Adrenal gland (tissue), 12 donors: Measurements from ENCODE around the gene MYH7. TPM values are rescaled to one million over a fixed set of nuclear protein-coding genes. Genes with fewer than 3 reads are reported as not detected.
A peak's percentile ranks its signal among the peaks of the same experiment; 100 is the strongest.

Experiments used
- DNase-seq, 7 donors: peaks; one replicate each; pipeline ENCODE4 v3.0.0-alpha.2; 2019 to 2020
- H3K27ac ChIP-seq, 5 donors: fragments of 200-600 bp; sonication (generic) in 4 of 5; 1 replicate in 3 of 5; 2 replicates in 2 of 5; pipeline versions ENCODE4 v1.5.1 to v1.8.0; 2016 to 2020; ENCODE audit warnings: mild to moderate bottlenecking in 1 of 5
- H3K27me3 ChIP-seq: fragments of 200-600 bp; 2 replicates; pipeline ENCODE4 v1.8.0; 2021
- H3K36me3 ChIP-seq, 2 donors: fragments of 200-600 bp; replicated peaks in 1 of 2; 1 replicate in 1 of 2; 2 replicates in 1 of 2; pipeline versions ENCODE4 v1.5.1 to v1.8.0; 2018 to 2022
- H3K4me1 ChIP-seq, 2 donors: fragments of 200-600 bp; replicated peaks in 1 of 2; 1 replicate in 1 of 2; 2 replicates in 1 of 2; pipeline versions ENCODE4 v1.5.1 to v1.8.0; 2018 to 2021
- H3K4me3 ChIP-seq, 4 donors: fragments of 200-600 bp; sonication (generic) in 3 of 4; one replicate each; pipeline ENCODE4 v1.5.1; 2016 to 2018
- H3K9me3 ChIP-seq, 3 donors: fragments of 200-600 bp; sonication (generic) in 1 of 3; replicated peaks in 1 of 3; 1 replicate in 2 of 3; 2 replicates in 1 of 3; pipeline versions ENCODE4 v1.5.1 to v1.8.0; 2016 to 2021
- CTCF ChIP-seq, 6 experiments: fragments of 450-650 bp in 4 of 6; fragments of 200-600 bp in 2 of 6; sonication (generic) in 1 of 6; IDR thresholded peaks; 1 replicate in 5 of 6; 2 replicates in 1 of 6; pipeline versions ENCODE4 v1.5.1 to v1.8.0; 2016 to 2021; ENCODE audit warnings: antibody characterized with exemption in 6 of 6, mild to moderate bottlenecking in 2 of 6, moderate library complexity in 1 of 6
- POLR2A ChIP-seq, 2 donors: fragments of 450-650 bp; IDR thresholded peaks; one replicate each; pipeline ENCODE4 v1.6.1; 2017; ENCODE audit warnings: antibody characterized with exemption in 2 of 2, mild to moderate bottlenecking in 2 of 2, moderate library complexity in 1 of 2
- WGBS, 4 donors: extraction: QIAGEN DNeasy Blood & Tissue Kit in 2 of 4; methylation state at CpG; one replicate each; pipeline versions ENCODE4 v1.1.5 to v1.1.7; 2013 to 2017; 5-methylcytosine and 5-hydroxymethylcytosine counted together
- intact Hi-C, 2 donors: fragments of 100-400 bp; cut with DNase I; formaldehyde crosslinking; loops; one replicate each; pipeline versions ENCODE4 v1.14.1 to v1.15.0; 2022 to 2023
- polyA plus RNA-seq, 3 donors: library from polyadenylated mRNA; stranded (reverse); fragments of 200-250 nt in 2 of 3; fragments of 350-450 nt in 1 of 3; fragmentation: Illumina TruSeq in 1 of 3; extraction: RNeasy Lipid Tissue Mini Kit (QIAGEN cat#74804) in 1 of 3; gene quantifications; one replicate each; pipeline ENCODE4 v1.2.3, GENCODE V29; 2013 to 2014
- total RNA-seq, 9 donors: library from RNA; depleted of rRNA in 4 of 9; stranded (reverse); fragments of >200 nt in 4 of 9; fragments of 120-200 nt in 1 of 9; fragmentation: NEBNext Ultra II Directional in 1 of 9; extraction: Animal tissue kit (Norgen Biotek cat#: 25700) in 1 of 9; gene quantifications; one replicate each; pipeline versions ENCODE4 v1.1.0 to v1.2.4, GENCODE V29; 2013 to 2023
- donor health status: healthy with polysubstance abuse.
- donor health status: Bipolar disorder and iron deficiency.
- donor health status: DM: yes; HTN: yes; CAD: no.
- donor health status: DM: no; HTN: no; CAD: no.
- donor health status: DM: no; HTN: no; CAD: no.
- donor health status: DM: yes; HTN: yes; CAD: no.

Gene MYH7
- total and polyA plus RNA-seq, 12 donors = 0.06 to 7.1 (median 0.64) TPM; not detected in 4

- Histone ChIP-seq H3K36me3 (no peaks in the 10 kb centered on the region), H3K9me3 (no peaks in the 10 kb centered on the region), H3K4me3 (no peak overlapping the region), H3K4me1 (no peaks in the 10 kb centered on the region), H3K27me3 (no peaks in the 10 kb centered on the region), H3K27ac (no peak overlapping the region)
- intact Hi-C loops = no loop called here
- peak in 1 of 7 donors; percentile 38 for DNase-seq
- TF ChIP-seq POLR2A (IDR thresholded peaks at IDR 0.05) (no peak), CTCF (IDR thresholded peaks at IDR 0.05) (no peak)
- 51 to 83% (median 77%) methylated on average over 4 to 6 of the region's 6 CpGs for WGBS, 4 donors
Measured at GRCh38 chr14:23439107-23439835, 3.8 kb upstream of the MYH7 start.

GRCh38 chr14:23438101-23438971 is 2.9 kb upstream of the MYH7 start:
- H3K27me3 ChIP-seq = no peaks in the 10 kb centered on the region
- no peaks in the 10 kb centered on the region for H3K36me3 ChIP-seq
- no peaks in the 10 kb centered on the region for H3K4me1 ChIP-seq
- no peak overlapping the region for H3K27ac ChIP-seq
- peak in 1 of 7 donors; percentile 46 for DNase-seq
- TF ChIP-seq CTCF (IDR thresholded peaks at IDR 0.05) (no peak), POLR2A (IDR thresholded peaks at IDR 0.05) (no peak)
- intact Hi-C loops = no loop called here
- 60 to 69% (median 65%) methylated on average over 15 of the region's 15 CpGs for WGBS, 4 donors
- H3K4me3 ChIP-seq = no peak overlapping the region
- no peaks in the 10 kb centered on the region for H3K9me3 ChIP-seq

- H3K27me3 ChIP-seq = no peaks in the 10 kb centered on the region
- no peaks in the 10 kb centered on the region for H3K4me1 ChIP-seq
- intact Hi-C loops = no loop called here
- H3K27ac ChIP-seq = peak overlapping the region in 1 of 5 donors; percentile 34
- no peak overlapping the region for H3K4me3 ChIP-seq
- TF ChIP-seq CTCF (IDR thresholded peaks at IDR 0.05) = no peak
- no peak for TF ChIP-seq POLR2A (IDR thresholded peaks at IDR 0.05)
- H3K36me3 ChIP-seq = no peaks in the 10 kb centered on the region
- 81 to 88% (median 84%) methylated on average over 6 to 8 of the region's 8 CpGs for WGBS, 4 donors
- no peaks in the 10 kb centered on the region for H3K9me3 ChIP-seq
- DNase-seq = peak in 2 of 7 donors; percentile 8 to 42
Measured at GRCh38 chr14:23437133-23438100, 2.0 kb upstream of the MYH7 start.
